H7 (cell line): ENCODE data around the gene DBN1. TPM values are rescaled to one million over a fixed set of nuclear protein-coding genes. Genes with fewer than 3 reads are reported as not detected.

Experiments used
- DNase-seq: peaks from one replicate; pipeline ENCODE4 v3.0.0; 2012
- H3K27me3 ChIP-seq: 2 replicates; pipeline ENCODE4 v1.6.0; 2011; ENCODE audit warnings: mild to moderate bottlenecking, low read length; ENCODE audit not compliant: control insufficient read depth, insufficient read depth
- H3K36me3 ChIP-seq: replicated peaks from 2 replicates; pipeline ENCODE4 v1.5.1; 2011; ENCODE audit warnings: low read length; ENCODE audit not compliant: control insufficient read depth, insufficient read depth
- H3K4me3 ChIP-seq: 2 replicates; pipeline ENCODE4 v1.5.1; 2011; ENCODE audit warnings: low read depth, mild to moderate bottlenecking, control low read depth, low read length, moderate library complexity; ENCODE audit not compliant: insufficient read depth
- total RNA-seq: library from RNA; depleted of rRNA; stranded (reverse); fragments of >200 nt; shearing (Covaris generic); gene quantifications from 2 replicates; pipeline ENCODE4 v1.2.3, GENCODE V29; 2014

The DBN1 gene
- total RNA-seq, 1 experiment from 2014 or later, result 216 TPM

DNA sequence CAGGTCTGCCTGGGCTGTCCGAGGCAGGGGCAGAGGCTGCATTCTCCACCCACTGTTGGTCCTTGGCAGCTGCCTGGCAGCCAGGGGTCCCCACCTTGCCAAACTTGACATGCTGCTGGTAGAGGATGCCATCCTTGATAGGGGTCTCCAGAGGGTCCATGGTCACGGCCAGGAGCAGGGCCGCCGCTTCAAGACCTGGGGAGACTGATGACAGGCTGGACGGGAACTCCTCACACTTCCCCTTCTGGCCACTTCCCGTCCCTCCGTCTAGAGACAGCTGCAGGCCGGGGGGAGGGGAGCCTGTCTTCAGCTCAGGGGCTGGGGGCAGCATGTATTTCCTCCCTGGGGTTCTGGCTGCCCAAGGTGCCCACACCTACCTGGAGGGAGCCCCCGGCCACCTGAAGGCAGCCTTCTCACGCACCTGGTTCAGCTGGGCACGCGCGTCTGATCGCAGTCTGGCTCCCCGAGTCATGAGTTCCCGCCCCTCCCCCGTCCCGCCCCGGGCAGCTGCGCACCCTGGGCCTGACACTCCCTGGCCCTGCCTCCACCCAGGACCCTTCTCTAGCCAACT, 36.0 kb upstream of the DBN1 start, which contains the start of gene DOK3:
Gene DOK3 (minus strand): TSS at position 446 of the 571 bp plus-strand sequence. CDS start 286 bp downstream, at position 160.
- Histone ChIP-seq H3K36me3 (peaks cover 24% of the 10 kb centered on the region), H3K27me3 (no peaks in the 10 kb centered on the region), H3K4me3 (no peak within 1 kb of the TSS)
- peak; percentile 80 for DNase-seq

DNA sequence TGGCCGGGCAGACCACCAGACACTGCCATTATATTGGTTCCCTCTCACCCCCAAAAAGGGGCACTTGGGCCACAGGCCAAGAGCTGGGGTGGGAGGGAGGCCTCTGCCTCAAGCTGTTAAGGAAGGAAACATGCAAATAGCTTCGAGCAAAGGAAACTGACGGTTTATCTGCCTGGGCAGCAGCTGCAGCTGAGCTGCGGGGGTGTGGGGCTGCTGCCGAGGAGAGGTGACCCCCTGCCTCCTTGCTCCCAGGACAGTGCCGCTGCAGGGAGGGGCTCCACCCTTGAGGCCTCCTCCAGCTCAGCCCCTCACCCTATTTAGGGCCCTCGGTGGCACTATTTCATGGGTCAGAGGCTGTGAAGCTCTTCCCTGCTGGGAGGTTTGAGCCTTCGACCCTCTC, 35.4 kb upstream of the DBN1 start:
- Histone ChIP-seq H3K4me3 (no peak overlapping the region), H3K36me3 (peaks cover 19% of the 10 kb centered on the region), H3K27me3 (no peaks in the 10 kb centered on the region)
- no peak for DNase-seq

DNA sequence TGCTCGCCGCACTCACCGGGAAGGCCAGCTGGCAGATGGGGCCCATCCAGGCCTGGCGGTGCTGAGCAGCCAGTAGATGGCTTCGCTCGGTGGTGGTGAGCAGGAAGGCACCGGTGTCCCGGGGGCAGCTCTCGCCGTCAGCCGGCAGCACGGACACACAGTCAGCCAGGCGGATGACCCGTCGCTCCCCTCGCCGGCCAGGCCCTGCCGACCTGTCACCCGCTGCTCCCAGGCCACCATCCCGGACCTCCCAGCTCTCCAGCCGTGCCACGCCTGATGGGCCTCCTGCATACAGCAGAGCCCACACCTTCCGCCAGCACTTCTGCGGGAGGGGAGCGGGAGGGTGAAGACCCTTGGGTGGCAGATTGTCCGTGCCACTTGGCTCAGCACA, 34.8 kb upstream of the DBN1 start:
- Histone ChIP-seq H3K27me3 (no peaks in the 10 kb centered on the region), H3K36me3 (peaks cover 16% of the 10 kb centered on the region), H3K4me3 (no peak overlapping the region)
- DNase-seq, result no peak

DNA sequence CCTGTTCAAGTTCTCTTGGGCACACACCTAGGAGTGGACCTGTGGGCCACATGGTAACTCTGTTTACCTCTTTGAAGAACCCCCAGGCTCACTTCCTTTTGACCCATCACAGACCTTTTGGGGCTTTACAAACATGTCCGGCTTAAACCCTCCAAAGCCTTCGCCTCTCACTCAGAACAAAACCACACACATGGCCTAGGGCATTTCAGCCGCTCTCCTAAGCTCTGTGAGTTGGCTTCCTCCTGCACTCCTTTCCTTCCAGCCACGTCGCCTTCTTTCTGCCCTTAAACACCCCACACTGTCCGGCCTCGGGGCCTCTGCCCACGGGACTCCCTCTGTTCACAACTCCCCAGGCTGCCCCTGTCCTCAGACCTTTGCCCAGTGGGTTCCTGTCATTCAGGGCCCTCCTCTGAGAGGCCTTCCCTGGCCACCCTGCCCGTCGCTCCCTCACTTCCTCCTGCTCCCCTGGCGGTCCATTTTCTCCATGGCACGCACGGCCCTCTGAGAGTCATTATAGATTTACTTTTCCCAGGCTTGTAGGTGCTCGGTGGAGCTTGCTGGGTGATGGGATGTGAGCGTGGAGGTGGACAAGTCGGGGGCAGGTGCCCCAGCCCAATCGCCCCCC, 34.3 kb upstream of the DBN1 start:
- Histone ChIP-seq H3K36me3 (peaks cover 15% of the 10 kb centered on the region), H3K4me3 (no peak overlapping the region), H3K27me3 (no peaks in the 10 kb centered on the region)
- DNase-seq, result no peak

DNA sequence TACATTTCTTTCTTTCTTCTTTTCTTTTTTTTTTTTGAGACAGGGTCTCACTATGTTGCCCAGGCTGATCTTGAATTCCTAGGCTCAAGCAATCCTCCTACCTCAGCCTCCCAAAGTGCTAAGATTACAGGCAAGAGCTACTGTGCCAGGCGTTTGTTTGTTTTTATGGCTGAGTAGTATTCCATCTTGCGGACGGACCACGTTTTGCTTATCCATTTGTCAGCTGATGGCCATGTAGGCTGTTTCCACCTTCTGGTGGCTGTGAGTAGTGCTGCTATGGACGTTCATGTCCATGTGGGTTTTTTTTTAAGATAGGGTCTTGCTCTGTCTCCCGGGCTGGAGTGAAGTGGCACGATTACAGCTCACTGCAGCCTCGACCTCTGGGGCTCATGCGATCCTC, 33.7 kb upstream of the DBN1 start:
- Histone ChIP-seq H3K27me3 (no peaks in the 10 kb centered on the region), H3K4me3 (no peak overlapping the region), H3K36me3 (peaks cover 10% of the 10 kb centered on the region)
- no peak for DNase-seq

DNA sequence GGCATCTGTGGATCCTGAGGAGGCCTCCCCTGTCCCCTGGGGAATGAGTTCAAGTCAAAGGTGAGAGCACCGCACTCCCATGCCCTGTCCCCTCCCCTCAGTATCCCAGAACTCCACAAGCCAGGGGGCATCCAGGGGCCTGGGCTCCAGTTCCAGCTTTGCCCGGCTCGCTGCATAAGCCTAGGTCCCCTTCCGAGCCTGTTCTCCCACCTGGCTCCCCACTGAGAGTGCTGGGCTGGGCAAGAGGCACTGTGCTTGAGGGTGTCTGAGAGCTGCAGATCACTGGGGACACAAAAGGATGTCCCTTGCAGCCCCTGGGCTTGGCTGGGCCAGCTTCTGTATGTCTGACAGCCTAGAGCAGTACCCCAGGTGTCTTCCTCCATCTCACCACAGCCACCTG, 31.6 kb upstream of the DBN1 start:
- DNase-seq, result no peak
- Histone ChIP-seq H3K4me3 (no peak overlapping the region), H3K36me3 (no peaks in the 10 kb centered on the region), H3K27me3 (no peaks in the 10 kb centered on the region)

DNA sequence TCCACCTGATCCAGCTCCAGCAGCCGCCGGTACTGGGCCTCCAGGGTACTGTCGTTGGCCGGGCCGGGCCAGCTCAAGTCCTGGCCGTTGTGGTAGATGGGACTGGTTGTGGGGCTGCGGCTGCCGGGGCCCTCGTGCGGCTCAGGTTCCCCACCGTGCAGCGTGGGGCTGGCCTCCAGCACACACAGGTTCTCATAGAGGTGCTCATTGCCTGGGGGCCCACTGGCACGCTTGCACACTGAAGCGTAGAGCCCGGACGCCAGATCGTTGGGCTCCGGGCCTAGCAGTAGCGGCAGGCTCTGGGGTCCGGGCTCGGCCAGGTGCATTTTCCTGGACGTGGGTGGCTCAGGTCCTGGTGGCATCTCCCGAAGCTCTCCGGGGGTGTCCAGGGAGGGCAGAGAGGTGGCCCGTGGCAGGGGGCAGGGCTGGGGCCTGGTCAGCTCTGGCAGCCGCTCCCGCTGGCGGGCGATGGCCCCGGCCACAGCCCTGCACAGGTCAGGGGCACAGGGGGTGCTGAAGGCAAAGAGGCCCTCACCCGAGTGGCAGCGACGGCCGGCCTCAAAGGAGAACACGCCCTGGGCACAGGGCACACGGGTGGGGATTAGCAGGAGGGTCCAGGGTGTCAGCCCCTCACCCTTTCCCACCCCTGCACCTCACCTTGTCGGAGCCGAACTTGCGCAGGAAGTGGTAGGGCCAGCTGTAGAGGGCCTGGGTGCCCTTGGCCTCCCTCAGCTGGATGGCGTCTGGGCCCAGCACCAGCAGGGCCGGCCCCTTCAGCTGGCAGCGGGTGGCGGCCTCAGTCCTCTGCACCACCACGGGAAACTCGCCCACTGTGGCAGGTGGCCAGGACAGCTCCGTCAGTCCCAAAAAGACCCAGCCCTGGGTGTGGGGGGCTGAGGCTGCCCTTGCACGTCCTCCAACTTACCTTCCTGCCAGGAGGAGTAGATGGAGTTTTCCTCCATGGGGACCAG, 30.9 kb upstream of the DBN1 start:
- Histone ChIP-seq H3K36me3 (no peaks in the 10 kb centered on the region), H3K4me3 (no peak overlapping the region)
- no peak for DNase-seq

DNA sequence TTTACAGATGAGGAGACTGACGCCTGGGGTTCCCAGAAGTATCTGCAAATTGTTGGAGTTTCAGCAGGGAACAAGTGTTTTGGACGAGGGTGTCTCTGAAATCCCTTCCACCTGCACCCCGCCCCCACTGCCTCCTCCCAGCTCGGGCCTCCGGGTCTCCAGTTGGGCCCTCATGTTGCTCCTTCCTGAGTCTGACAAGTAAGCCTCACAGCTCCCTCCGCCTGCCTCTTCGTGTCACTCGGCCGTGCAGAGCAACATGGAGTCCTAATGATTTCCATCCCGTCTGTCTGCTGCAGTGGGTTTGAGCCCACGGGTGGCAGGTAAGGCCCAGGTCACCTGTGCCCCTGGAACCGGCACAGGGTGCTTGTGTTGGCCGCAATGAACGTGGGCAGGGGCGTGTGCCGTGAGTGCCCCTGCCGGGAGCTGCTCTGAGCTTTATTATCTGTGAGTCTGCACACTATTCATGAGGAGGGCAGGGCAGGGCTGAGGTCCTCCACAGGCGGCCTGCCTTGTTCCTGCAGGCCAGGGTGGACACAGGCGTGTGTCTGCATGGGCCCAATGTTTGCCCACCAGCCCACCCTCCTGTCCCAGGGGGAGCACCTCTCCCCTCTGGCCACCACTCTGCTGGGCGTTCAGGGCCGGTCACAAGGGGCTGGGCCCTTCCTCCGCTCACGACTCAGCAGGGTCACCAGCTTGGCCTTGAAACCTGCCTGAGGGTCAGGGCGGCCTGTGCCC, 30.1 kb upstream of the DBN1 start:
- H3K4me3 ChIP-seq, result no peak overlapping the region
- H3K36me3 ChIP-seq, result no peaks in the 10 kb centered on the region
- no peak for DNase-seq
- peaks cover 5% of the 10 kb centered on the region for H3K27me3 ChIP-seq

More for the DNA sequence above, 30.9 kb upstream of the DBN1 start:
- H3K27me3 ChIP-seq, result no peaks in the 10 kb centered on the region

DNA sequence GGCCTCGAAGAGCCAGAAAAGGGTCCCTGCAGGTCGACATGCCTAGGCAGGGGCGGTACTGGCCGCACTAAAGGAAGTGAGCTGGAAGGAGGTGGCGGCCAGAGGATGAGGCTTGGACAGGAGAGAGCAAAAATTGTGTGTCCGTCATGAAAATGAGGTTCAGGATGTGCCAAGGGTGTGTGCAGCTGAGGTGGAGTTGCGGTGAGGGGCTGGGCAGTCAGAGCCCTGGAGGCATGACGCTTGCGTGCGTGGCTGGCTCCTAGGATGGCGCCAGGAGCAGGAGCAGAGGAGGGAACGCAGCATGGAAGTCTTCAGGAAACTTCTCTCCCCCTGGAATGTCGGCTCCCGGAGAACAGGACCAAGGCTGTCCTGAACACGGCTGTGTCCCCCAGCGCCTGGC, 29.5 kb upstream of the DBN1 start:
- DNase-seq, result no peak
- H3K4me3 ChIP-seq, result no peak overlapping the region
- peaks cover 11% of the 10 kb centered on the region for H3K27me3 ChIP-seq
- no peaks in the 10 kb centered on the region for H3K36me3 ChIP-seq

DNA sequence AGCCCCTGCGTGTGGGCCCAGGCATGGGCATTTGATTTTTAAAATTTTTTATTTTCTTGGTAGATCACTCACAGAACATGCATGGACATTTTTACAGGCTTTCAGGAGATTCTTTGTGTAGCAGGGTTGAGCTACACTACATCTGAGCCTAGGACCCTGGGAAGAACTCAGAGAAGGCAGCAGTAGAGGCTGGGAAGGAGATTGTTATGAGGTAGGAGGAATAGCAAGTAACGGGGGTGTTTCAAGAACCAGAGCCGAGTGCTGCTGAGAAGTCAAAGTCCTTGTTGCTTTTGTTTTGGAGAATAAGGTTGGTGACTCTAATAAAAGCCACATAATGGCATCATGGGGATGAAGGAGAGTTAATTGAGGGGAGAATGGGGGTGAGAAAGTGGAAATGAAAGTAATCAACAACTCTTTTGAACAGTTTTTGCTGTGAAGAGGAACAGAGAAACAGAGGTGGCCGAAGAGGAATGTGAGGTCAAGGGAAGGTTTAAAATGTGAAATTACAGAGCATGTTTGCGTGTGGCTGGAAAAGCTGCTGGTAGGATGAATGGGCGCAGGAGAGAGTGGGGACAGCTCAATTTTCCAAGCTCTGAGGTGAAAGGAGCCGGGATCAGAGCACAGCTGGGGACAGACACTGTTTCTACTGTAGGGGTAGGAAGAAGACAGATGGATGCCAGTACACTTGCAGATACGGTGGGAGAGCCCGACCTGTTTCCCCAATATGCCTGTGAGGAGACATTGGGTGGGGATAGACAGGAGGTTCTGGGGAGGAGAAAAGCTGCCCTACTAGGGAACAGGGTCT, 28.6 kb upstream of the DBN1 start:
- no peak for DNase-seq

DNA sequence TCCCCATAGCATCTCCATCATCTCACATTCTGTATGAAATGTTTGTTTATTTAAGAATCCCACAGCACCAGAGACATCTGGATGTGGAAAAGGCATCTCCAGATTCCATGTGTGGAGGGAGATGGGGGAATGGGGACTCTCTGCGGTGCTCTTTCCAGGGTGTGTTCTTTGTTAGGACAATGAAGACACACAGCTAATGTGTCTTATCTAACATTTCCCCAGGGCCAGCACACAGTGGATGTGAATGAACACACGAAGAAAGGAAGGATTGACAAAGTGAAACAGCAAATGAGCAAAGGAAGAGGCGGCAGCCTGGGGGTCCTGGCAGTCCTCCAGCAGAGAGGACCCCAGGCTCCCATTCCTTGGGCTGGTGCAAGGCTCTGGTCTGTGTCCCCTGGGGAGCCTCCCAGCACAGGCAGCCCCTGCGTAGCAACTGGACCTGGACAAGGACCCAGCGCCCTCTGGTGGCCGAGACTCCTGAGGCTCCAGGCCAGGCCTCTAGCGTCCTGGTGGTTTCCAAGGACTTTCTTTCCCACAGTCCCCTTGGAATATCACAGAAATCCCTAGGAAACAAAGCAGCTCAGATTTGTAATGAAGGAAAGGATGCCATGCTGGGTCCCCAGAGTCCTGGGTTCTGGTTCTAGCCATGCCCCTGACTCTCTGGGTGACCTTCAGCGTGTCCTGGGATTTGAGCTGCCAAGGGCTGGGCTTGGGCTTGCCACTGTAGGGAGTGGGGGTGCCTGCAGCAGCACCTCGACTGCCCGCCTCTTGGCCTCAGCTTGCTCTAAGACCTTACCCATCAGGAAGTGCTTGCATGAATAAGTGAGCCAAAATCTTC, 27.5 kb upstream of the DBN1 start:
- no peaks in the 10 kb centered on the region; the same call in 1 of the 2 replicates for H3K36me3 ChIP-seq
- H3K4me3 ChIP-seq, result no peak overlapping the region
- H3K27me3 ChIP-seq, result peaks cover 11% of the 10 kb centered on the region
- peak; percentile 97 for DNase-seq

More for the DNA sequence above, 28.6 kb upstream of the DBN1 start:
- H3K36me3 ChIP-seq, result no peaks in the 10 kb centered on the region
- H3K4me3 ChIP-seq, result no peak overlapping the region
- peaks cover 11% of the 10 kb centered on the region for H3K27me3 ChIP-seq

DNA sequence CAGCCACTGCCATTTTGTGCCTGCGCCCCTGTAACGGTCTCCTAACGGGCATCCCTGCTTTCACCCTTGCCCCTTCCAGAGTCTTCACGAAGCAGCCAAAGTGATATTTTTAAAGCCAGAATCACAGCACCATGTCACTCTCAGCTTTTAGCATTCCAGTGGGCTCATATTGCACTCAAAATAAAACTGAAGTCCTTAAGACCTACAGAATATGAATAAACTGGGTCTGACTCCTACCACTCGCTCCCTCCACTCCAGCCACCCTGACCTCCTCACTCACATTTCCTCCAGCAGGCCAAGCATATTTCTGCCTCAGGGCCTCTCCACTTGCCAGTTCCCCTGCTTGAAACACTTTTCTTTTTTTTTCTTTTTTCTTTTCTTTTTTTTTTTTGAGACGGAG, 26.4 kb upstream of the DBN1 start:
- H3K4me3 ChIP-seq, result no peak overlapping the region
- H3K27me3 ChIP-seq, result peaks cover 11% of the 10 kb centered on the region
- no peak for DNase-seq
- H3K36me3 ChIP-seq, result peaks cover 2% of the 10 kb centered on the region; the same call in 1 of the 2 replicates
